HEK293 (cell line): ENCODE results near the gene SERF2.

Experiments
- GLI2 ChIP-seq: fragments of 450-650 bp; formaldehyde crosslinking; IDR thresholded peaks from 2 replicates; pipeline ENCODE4; 2017; ENCODE audit warnings: missing biosample characterization, missing genetic modification characterization, low read depth, borderline replicate concordance
- HIC1 ChIP-seq: fragments of 450-650 bp; formaldehyde crosslinking; IDR thresholded peaks from 2 replicates; pipeline ENCODE4 v1.5.1; 2016; ENCODE audit warnings: missing biosample characterization, missing genetic modification characterization
- HOXD13 ChIP-seq: sonication (generic); formaldehyde crosslinking; IDR thresholded peaks from 2 replicates; pipeline ENCODE4 v1.8.0; 2022; ENCODE audit warnings: missing genetic modification reagents, borderline replicate concordance
- SETDB1 ChIP-seq: IDR thresholded peaks from one replicate; pipeline ENCODE4 v1.6.1; 2017; ENCODE audit warnings: mild to moderate bottlenecking, low read length, moderate library complexity, mixed read lengths; ENCODE audit not compliant: insufficient read length
- ZBTB10 ChIP-seq: fragments of 450-650 bp; formaldehyde crosslinking; IDR thresholded peaks from 2 replicates; pipeline ENCODE4 v1.5.1; 2016; ENCODE audit warnings: missing biosample characterization, missing genetic modification characterization
- ZBTB8A ChIP-seq: fragments of 450-650 bp; formaldehyde crosslinking; IDR thresholded peaks from 2 replicates; pipeline ENCODE4 v1.5.1; 2016; ENCODE audit warnings: missing biosample characterization, missing genetic modification characterization
- ZIC2 ChIP-seq: fragments of 450-650 bp; formaldehyde crosslinking; IDR thresholded peaks from 2 replicates; pipeline ENCODE4 v1.5.1; 2016; ENCODE audit warnings: missing biosample characterization, missing genetic modification characterization
- ZNF184 ChIP-seq: fragments of 450-650 bp; IDR thresholded peaks from 2 replicates; pipeline ENCODE4 v1.5.1; 2018; ENCODE audit warnings: missing biosample characterization, mild to moderate bottlenecking, missing genetic modification characterization
- ZNF202 ChIP-seq: fragments of 450-650 bp; formaldehyde crosslinking; IDR thresholded peaks from 2 replicates; pipeline ENCODE4 v1.5.1; 2016; ENCODE audit warnings: missing biosample characterization, missing genetic modification characterization, borderline replicate concordance
- ZNF214 ChIP-seq: fragments of 450-650 bp; formaldehyde crosslinking; IDR thresholded peaks from 2 replicates; pipeline ENCODE4 v1.5.1; 2017; ENCODE audit warnings: missing biosample characterization, mild to moderate bottlenecking, missing genetic modification characterization, borderline replicate concordance
- ZNF274 ChIP-seq, 2 experiments: fragments of 200-500 bp in 1 of 2; fragments of 450-650 bp in 1 of 2; sonication (Bioruptor generic) in 1 of 2; formaldehyde crosslinking in 1 of 2; IDR thresholded peaks; 2 replicates each; pipeline versions ENCODE4 v1.5.1 to v1.6.1; 2014 to 2016; ENCODE audit warnings: borderline replicate concordance in 1 of 2, inconsistent platforms in 1 of 2, low read length in 1 of 2, missing biosample characterization in 1 of 2, missing genetic modification characterization in 1 of 2
- ZNF391 ChIP-seq: fragments of 450-650 bp; formaldehyde crosslinking; IDR thresholded peaks from 2 replicates; pipeline ENCODE4 v1.5.1; 2016; ENCODE audit warnings: low read depth, missing biosample characterization, missing genetic modification characterization, borderline replicate concordance
- ZNF473 ChIP-seq: fragments of 450-650 bp; formaldehyde crosslinking; IDR thresholded peaks from 2 replicates; pipeline ENCODE4 v1.5.1; 2017; ENCODE audit warnings: missing biosample characterization, missing genetic modification characterization
- ZNF488 ChIP-seq: fragments of 450-650 bp; formaldehyde crosslinking; IDR thresholded peaks from 2 replicates; pipeline ENCODE4 v1.5.1; 2016; ENCODE audit warnings: missing biosample characterization, missing genetic modification characterization
- ZNF501 ChIP-seq: fragments of 450-650 bp; formaldehyde crosslinking; IDR thresholded peaks from 2 replicates; pipeline ENCODE4 v1.5.1; 2016; ENCODE audit warnings: missing biosample characterization, missing genetic modification characterization
- ZNF521 ChIP-seq: fragments of 450-650 bp; formaldehyde crosslinking; IDR thresholded peaks from 2 replicates; pipeline ENCODE4 v1.5.1; 2017; ENCODE audit warnings: missing biosample characterization, mild to moderate bottlenecking, missing genetic modification characterization
- ZNF585B ChIP-seq: fragments of 450-650 bp; formaldehyde crosslinking; IDR thresholded peaks from 2 replicates; pipeline ENCODE4 v1.5.1; 2016; ENCODE audit warnings: missing biosample characterization, missing genetic modification characterization
- ZNF596 ChIP-seq: fragments of 450-650 bp; IDR thresholded peaks from 2 replicates; pipeline ENCODE4 v1.5.0; 2018; ENCODE audit warnings: missing biosample characterization, mild to moderate bottlenecking, missing genetic modification characterization, moderate library complexity
- ZNF600 ChIP-seq: fragments of 450-650 bp; formaldehyde crosslinking; IDR thresholded peaks from 2 replicates; pipeline ENCODE4 v1.5.1; 2016; ENCODE audit warnings: missing biosample characterization, missing genetic modification characterization
- ZNF624 ChIP-seq: fragments of 450-650 bp; formaldehyde crosslinking; IDR thresholded peaks from 2 replicates; pipeline ENCODE4 v1.5.1; 2017; ENCODE audit warnings: missing biosample characterization, missing genetic modification characterization
- ZNF692 ChIP-seq: fragments of 450-650 bp; formaldehyde crosslinking; IDR thresholded peaks from 2 replicates; pipeline ENCODE4 v1.5.1; 2016; ENCODE audit warnings: missing biosample characterization, missing genetic modification characterization
- ZNF747 ChIP-seq: fragments of 450-650 bp; formaldehyde crosslinking; IDR thresholded peaks from 2 replicates; pipeline ENCODE4 v1.5.1; 2016; ENCODE audit warnings: missing biosample characterization, missing genetic modification characterization
- ZNF843 ChIP-seq: fragments of 450-650 bp; formaldehyde crosslinking; IDR thresholded peaks from 2 replicates; pipeline ENCODE4 v1.5.1; 2016; ENCODE audit warnings: missing biosample characterization, missing genetic modification characterization
- TF ChIP-seq, protein P1 (sequence below): fragments of 450-650 bp; formaldehyde crosslinking; IDR thresholded peaks from 2 replicates; pipeline ENCODE4 v1.5.1; 2016; ENCODE audit warnings: missing biosample characterization, missing genetic modification characterization
- TF ChIP-seq, protein P2 (sequence below): fragments of 450-650 bp; formaldehyde crosslinking; IDR thresholded peaks from 2 replicates; pipeline ENCODE4 v1.5.1; 2017; ENCODE audit warnings: missing biosample characterization, mild to moderate bottlenecking, missing genetic modification characterization, moderate library complexity

The SERF2 gene

GRCh38 chr15:43777267-43777914, 14.7 kb upstream of the SERF2 start (continued):
- TF ChIP-seq ZBTB8A (tag by site-specific recombination) (peak; percentile 84), ZNF692 (tag by site-specific recombination) (peak; percentile 43; the same call in 1 of the 2 replicates), HIC1 (tag by site-specific recombination) (peak; percentile 94), ZBTB10 (peak; percentile 39; the same call in 1 of the 2 replicates), ZNF184 (tag by site-specific recombination) (no peak), ZNF473 (tag by site-specific recombination) (no peak), SETDB1 (no peak), ZNF202 (tag by site-specific recombination) (no peak), HOXD13 (CRISPR knock-in tag) (no peak), GLI2 (no peak), ZIC2 (tag by site-specific recombination) (peak; percentile 47), ZNF274 (IDR thresholded peaks at IDR 0.05; ENCODE audit: low read length) (no peak), ZNF274 (tag by site-specific recombination; IDR thresholded peaks at IDR 0.05; ENCODE audit: borderline replicate concordance) (no peak), ZNF214 (tag by site-specific recombination) (no peak), ZNF501 (tag by site-specific recombination) (0 out of 2 replicates have a peak, but pooled peaks have one; percentile 29), ZNF843 (tag by site-specific recombination) (peak; percentile 51; the same call in 1 of the 2 replicates), ZNF747 (no peak), ZNF600 (tag by site-specific recombination) (peak; percentile 82), ZNF624 (tag by site-specific recombination) (no peak), ZNF391 (tag by site-specific recombination) (0 out of 2 replicates have a peak, but pooled peaks have one; percentile 23), ZNF521 (no peak), ZNF596 (tag by site-specific recombination) (no peak), ZNF488 (tag by site-specific recombination) (no peak), ZNF585B (tag by site-specific recombination) (no peak)
- TF ChIP-seq, protein P1, sequence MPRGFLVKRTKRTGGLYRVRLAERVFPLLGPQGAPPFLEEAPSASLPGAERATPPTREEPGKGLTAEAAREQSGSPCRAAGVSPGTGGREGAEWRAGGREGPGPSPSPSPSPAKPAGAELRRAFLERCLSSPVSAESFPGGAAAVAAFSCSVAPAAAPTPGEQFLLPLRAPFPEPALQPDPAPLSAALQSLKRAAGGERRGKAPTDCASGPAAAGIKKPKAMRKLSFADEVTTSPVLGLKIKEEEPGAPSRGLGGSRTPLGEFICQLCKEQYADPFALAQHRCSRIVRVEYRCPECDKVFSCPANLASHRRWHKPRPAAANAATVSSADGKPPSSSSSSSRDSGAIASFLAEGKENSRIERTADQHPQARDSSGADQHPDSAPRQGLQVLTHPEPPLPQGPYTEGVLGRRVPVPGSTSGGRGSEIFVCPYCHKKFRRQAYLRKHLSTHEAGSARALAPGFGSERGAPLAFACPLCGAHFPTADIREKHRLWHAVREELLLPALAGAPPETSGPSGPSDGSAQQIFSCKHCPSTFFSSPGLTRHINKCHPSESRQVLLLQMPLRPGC (tag by site-specific recombination) = 0 out of 2 replicates have a peak, but pooled peaks have one; percentile 17
- TF ChIP-seq, protein P2, sequence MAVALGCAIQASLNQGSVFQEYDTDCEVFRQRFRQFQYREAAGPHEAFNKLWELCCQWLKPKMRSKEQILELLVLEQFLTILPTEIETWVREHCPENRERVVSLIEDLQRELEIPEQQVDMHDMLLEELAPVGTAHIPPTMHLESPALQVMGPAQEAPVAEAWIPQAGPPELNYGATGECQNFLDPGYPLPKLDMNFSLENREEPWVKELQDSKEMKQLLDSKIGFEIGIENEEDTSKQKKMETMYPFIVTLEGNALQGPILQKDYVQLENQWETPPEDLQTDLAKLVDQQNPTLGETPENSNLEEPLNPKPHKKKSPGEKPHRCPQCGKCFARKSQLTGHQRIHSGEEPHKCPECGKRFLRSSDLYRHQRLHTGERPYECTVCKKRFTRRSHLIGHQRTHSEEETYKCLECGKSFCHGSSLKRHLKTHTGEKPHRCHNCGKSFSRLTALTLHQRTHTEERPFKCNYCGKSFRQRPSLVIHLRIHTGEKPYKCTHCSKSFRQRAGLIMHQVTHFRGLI (tag by site-specific recombination) = 0 out of 2 replicates have a peak, but pooled peaks have one; percentile 7
